ENCODE measurements around the gene DCST2.

- no peak for TF ChIP-seq CTCF (IDR thresholded peaks at IDR 0.05)
- TF ChIP-seq POLR2A (IDR thresholded peaks at IDR 0.05), result no peak
These were observed 2.7 kb downstream of the DCST2 start for GRCh38 chr1:155030899-155031298.
